KOPT-K1 (cell line): ENCODE measurements around the gene TRPV5.

ENCODE experiments used
- H3K27ac ChIP-seq: fragments of 200-600 bp; sonication (generic); 2 replicates; pipeline ENCODE4 v1.5.1; 2016; ENCODE audit warnings: antibody characterized with exemption, mild to moderate bottlenecking, low read depth, low read length; ENCODE audit not compliant: poor library complexity, severe bottlenecking
- H3K36me3 ChIP-seq: fragments of 200-600 bp; sonication (generic); 2 replicates; pipeline ENCODE4 v1.5.1; 2017; ENCODE audit warnings: antibody characterized with exemption, mild to moderate bottlenecking, low read length, moderate library complexity; ENCODE audit not compliant: insufficient read depth
- H3K9me3 ChIP-seq: fragments of 200-600 bp; sonication (generic); 2 replicates; pipeline ENCODE4 v1.5.1; 2017; ENCODE audit warnings: antibody characterized with exemption, low read length, mild to moderate bottlenecking; ENCODE audit not compliant: insufficient read depth, poor library complexity, severe bottlenecking

The TRPV5 gene

DNA sequence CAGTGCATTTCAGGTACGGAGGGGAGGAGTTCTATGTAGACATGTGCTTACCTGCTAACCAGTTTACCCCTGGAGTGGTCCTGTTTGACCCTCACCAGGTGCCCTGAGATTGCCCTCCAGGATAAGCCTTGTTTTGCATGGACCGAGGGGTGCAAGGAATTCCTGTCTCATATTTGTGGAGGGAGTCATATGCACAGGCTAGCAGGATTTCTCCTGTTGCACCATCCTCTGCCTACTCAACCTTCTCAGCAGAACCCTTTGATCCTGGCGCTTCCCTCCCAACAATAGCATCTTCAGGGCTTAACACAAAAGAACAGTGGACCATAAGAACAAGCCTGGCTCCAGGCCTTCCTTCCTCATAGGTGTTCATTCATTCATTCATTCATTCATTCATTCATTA is 55.2 kb downstream of the TRPV5 start:
- H3K36me3 ChIP-seq, result peaks cover 12% of the 10 kb centered on the region; the same call in 1 of the 2 replicates
- H3K9me3 ChIP-seq, result no peaks in the 10 kb centered on the region
- no peak overlapping the region for H3K27ac ChIP-seq

DNA sequence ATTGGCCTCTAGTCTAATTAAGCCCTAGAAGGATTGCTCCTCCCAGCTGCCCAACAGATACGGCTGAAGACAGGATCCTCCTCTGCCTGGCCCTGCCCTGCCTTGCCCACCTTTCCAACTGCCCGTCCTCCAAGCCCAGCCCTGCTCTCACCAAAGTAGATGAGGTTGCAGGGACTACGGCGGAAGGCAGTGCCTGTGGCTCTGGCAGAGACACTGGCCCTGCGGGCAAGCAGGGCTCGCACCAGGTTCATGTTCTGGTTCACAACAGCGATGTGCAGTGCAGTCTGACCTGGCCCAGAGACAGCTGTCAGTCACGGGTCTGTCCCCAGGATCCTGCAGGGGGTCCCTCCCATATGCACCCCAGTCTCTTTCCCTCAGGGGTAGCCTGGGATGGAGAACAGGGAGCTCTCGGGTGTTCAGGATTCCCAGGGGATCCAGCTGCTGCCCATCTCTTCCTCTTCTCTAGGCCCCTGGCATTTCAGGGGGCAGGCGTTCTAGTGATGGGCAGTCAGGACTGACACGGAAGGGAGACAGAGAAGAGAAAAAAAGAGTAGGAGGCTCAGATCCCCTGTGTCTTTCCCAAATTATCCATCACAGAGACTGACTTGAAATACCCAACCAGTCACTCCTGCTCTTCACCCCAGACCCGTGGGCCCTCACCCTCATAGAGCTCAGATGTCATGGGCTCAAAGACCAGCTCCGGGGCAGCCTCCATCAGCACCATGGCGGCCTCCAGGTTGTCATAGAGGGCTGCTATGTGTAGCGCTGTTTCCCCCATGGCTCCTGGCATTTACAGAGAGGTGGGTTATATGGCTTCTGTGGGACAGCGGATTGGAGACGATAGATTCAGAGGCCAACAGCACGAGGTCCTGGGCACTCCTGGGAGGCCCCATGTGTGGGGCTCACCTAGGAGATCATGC is 56.3 kb downstream of the TRPV5 start:
- H3K36me3 ChIP-seq, result peaks cover 22% of the 10 kb centered on the region
- no peaks in the 10 kb centered on the region for H3K9me3 ChIP-seq
- H3K27ac ChIP-seq, result no peak overlapping the region

DNA sequence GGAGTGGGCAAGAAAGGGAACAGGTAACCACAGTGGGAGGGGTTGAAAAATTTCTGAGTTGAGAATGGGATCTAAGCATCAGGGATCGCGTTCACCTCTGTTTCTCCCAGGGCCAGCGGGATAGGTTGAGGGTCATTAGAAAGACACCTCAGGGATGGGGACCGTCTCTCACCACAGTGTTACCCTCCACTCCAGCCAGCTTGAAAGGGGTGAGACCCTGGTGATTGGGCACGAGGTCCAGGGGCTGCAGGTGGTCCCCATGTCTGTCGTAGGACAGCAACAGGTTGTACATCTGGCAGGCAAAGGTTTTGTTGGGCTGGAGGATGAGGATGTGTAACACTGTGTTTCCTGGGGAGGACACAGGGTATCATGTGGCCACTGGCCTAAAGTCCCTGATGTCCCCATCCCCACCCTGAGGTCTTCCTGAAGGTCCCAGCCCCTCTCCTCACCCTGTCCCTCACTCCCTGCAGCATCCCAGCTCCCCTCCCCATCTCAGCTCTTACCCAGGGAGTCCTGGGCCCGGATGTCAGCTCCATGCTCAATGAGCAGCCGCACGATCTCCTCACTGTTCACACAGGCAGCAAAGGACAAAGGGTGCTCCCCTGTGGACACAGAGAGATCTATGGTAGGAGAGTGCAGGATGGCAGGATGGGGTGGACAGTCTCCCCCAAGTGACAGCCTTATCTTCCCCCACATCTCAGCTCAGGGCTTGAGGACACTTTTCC is 57.1 kb downstream of the TRPV5 start:
- Histone ChIP-seq H3K9me3 (no peaks in the 10 kb centered on the region), H3K36me3 (peaks cover 31% of the 10 kb centered on the region), H3K27ac (no peak overlapping the region)

DNA sequence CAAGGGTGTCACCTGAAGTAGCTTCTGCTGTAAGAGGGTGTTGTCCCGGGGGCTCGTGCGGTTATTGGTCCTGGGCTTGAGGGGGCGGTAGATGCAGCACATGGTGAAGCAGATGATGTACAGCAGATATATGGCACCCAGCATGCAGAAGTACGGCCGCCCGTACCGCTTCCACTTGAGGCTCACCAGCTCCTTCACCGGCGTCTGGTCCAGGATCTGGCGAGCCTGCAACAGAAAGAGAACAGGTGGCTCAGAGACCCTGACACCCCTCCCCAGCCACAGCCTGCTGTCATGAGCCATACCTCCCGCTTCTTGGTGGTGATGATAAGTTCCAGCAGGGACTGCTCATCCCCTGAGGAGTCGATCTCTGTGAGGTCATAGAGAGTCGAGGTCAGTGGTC is 58.1 kb downstream of the TRPV5 start:
- Histone ChIP-seq H3K9me3 (no peaks in the 10 kb centered on the region), H3K36me3 (peaks cover 40% of the 10 kb centered on the region), H3K27ac (no peak overlapping the region)

DNA sequence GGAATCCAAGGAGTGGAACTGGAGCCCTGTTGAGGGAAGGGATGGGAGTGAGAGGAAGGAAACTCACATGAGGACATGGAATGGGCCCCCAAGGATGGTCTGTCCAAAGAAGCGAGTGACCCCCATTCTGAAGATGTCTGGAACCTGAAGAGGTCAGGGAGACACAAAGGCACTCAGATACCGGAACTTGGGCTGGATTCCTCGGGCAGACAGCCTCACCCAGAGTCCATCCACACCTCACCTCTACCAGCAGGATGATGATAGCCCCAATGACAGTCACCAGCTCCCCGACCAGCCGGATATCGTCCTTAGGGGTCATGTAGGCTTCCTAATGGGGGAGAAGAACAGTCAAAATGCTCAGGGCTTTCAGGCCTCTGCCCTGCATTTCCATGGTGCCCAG is 58.7 kb downstream of the TRPV5 start:
- H3K9me3 ChIP-seq, result no peaks in the 10 kb centered on the region
- H3K36me3 ChIP-seq, result peaks cover 46% of the 10 kb centered on the region
- no peak overlapping the region for H3K27ac ChIP-seq

DNA sequence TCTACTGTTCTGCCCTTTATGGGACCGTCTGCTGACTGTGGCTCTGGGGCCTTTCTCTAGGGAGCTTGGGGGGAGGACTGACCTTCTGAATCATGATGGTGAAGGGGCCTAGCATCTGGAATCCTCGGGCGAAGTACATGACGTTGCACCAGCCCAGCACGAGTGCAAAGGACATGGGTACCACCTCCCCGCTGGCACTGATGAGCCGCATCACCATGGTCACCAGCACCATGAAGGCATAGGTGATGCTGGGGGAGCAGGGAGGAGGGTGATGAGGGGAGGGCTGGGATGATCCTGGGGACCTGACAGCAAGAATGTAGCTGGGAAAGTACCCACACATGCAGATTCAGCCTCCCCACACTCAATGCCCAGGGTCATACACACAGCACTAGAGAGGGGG is 59.1 kb downstream of the TRPV5 start:
- Histone ChIP-seq H3K36me3 (peaks cover 51% of the 10 kb centered on the region), H3K27ac (no peak overlapping the region), H3K9me3 (no peaks in the 10 kb centered on the region)

DNA sequence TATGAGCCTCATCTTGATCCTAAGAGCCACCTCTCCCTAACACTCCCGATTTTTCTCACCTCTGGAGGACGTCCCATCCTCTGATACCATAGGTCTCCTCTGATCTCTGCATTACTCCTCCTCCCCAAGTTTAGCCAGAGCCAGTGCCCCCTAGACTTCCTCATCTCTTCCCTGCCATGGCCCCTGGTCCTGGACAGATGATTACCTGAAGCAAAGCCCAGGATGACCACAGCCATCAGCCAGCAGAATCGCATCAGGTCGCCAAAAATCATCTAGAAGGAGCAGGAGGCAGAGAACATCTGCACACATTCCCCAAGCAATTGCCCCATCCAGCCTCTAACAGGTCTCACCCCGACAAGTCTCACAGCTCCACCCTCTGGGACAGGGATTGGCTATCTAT is 59.7 kb downstream of the TRPV5 start:
- no peaks in the 10 kb centered on the region for H3K9me3 ChIP-seq
- H3K36me3 ChIP-seq, result peaks cover 56% of the 10 kb centered on the region
- H3K27ac ChIP-seq, result no peak overlapping the region

DNA sequence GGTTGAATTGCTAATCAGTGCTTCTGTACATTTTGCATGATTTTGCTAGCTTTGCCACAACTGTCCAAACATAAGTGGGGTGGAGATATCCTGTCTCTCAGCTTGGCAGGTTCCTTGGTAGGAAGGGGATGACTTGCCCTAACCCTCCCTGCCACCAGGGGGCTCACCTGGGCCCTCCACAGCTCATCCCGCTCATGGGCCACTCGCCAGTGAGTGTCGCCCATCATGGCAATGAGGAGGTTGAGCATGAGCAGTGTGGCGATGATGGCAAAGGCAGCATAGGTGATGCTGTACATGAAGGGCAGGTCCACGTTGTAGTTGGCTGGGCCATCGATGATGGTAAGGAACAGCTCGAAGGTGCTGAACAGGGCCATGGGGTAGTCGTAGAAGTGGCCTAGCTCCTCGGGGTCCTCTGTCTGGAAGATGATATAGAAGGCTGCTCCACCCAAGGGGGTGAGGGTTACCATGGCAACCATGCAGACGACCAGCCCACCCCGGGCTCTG is 60.2 kb downstream of the TRPV5 start:
- Histone ChIP-seq H3K9me3 (no peaks in the 10 kb centered on the region), H3K36me3 (peaks cover 61% of the 10 kb centered on the region), H3K27ac (no peak overlapping the region)

DNA sequence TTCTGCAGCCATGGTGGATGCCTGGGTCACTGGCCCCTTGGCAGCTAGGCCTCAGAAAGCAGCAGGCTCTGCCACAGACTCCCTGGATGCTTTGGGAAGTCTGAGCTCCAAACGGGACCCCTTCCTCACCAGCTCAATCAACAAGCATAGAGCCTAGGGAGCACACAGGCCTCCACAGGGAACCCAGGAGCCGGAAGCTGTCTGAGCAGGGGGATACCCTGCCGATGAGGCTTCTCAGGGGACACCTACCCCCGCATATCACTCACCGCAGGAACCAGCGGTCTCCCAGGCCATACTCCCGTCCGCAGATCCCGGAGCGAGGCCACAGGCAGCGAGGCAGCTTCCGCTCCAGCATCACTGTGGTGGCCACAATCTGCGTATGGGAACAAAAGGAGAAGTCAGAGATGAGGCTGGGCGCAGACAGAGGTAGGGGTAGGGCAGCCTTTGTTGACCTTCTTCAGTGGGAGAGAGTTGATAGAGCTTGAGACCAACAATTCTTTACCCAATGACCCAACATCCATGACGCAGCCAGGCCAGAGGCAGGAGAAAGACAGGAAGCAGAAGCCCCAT is 61.4 kb downstream of the TRPV5 start:
- Histone ChIP-seq H3K9me3 (no peaks in the 10 kb centered on the region), H3K27ac (no peak overlapping the region)

DNA sequence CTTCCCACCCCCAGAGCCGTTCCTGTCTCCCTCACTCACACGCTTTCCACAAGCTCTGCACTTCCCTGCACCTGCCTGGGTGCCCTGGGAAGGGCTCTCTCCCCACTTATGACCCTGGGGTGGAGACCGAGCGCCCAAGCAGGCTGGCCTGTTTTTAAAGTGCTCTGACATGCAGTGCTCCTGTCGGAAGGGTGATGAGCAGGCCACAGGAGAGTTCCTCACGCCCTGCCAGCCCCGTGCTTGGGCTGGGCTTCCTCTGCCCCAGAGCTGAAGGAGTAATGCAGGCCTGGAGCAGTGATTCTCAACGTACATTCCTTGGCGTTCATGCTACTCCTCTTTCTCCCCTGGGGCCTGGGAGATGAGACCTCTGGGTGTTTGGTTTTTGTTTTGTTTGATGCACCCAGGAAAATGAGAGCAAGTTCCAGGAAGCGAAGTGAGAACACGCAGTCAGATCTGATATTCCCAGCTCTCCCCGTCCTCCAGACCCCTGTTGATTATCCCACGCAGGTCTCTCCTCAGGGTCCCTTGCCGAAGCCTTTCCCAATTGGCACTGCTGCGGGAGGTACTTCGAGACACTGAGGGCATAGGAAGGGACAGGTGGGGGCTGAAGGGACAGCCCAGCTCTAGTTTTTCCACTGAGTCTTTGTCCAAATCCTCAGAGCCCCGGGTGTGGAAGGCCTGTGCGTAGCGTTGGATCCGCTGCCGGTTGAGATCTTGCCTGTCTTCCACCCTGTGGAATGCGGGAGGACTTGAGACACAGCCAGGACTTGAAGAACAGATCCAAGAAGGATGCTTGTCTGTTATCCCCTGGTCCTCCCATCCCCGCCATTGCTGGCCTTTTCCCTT is 62.1 kb downstream of the TRPV5 start:
- Histone ChIP-seq H3K36me3 (peaks cover 80% of the 10 kb centered on the region), H3K9me3 (no peaks in the 10 kb centered on the region), H3K27ac (no peak overlapping the region)

More for the DNA sequence above, 61.4 kb downstream of the TRPV5 start:
- H3K36me3 ChIP-seq, result peaks cover 73% of the 10 kb centered on the region

DNA sequence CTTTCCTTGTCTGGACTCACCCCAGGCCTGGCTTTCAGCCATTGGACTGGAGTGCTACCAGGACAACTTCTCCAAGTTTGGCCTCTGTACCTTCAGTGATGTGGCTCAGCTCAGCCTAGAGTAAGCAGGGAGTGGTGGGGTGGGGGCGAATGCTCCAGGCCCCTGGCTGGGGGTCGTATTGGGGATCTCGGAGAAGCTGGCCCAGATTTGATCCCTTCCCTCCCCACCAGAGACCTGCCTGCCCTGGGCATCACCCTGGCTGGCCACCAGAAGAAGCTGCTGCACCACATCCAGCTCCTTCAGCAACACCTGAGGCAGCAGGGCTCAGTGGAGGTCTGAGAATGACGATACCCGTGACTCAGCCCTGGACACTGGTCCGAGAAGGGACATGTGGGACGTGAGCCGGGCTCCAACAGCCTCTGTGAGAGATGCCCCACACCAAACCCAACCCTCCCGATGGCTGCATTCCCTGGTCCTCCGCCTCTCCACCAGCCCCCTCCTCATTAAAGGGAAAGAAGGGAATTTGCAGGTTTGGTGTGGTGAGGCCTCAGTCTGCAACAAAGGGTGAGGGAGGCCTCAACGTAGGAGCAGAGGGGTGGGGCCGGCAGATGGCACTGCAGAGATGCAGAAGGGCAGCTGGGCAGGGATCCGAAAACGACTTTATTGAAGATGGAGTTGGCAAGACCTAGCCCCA is 62.8 kb downstream of the TRPV5 start:
- H3K9me3 ChIP-seq, result no peaks in the 10 kb centered on the region
- peaks cover 88% of the 10 kb centered on the region for H3K36me3 ChIP-seq
- H3K27ac ChIP-seq, result no peak overlapping the region

DNA sequence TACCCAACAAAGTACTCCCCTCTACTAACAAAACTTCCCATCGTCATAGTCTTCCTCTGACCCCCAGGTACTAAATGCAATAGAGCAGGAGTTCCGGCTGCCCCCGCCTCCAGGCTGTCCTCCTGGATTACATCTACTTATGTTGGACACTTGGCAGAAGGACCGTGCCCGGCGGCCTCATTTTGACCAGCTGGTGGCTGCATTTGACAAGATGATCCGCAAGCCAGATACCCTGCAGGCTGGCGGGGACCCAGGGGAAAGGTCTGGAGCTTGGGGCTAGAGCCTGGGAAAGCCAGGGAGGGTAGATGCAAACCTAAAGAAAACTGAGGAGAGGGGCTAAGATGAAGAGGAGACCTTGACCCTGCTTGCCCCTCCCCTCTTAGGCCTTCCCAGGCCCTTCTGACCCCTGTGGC is 63.4 kb downstream of the TRPV5 start:
- Histone ChIP-seq H3K36me3 (peaks cover 93% of the 10 kb centered on the region), H3K27ac (no peak overlapping the region), H3K9me3 (no peaks in the 10 kb centered on the region)

DNA sequence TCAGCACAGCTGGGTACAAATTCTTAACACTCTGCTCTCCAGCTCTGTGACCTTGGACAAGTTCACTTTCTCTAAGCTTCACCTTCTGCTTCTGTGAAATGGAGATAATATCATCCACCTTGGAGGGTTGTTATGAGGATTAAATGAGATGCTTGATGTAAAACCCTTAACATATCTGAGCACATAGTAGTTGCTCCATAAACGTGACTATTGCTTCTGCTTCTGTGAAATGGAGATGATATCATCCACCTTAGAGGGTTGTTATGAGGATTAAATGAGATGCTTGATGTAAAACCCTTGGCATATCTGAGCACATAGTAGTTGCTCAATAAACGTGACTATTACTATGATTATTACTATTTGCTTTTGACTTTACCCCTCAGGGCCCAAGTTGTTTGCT is 64.1 kb downstream of the TRPV5 start:
- H3K36me3 ChIP-seq, result peaks cover 98% of the 10 kb centered on the region

DNA sequence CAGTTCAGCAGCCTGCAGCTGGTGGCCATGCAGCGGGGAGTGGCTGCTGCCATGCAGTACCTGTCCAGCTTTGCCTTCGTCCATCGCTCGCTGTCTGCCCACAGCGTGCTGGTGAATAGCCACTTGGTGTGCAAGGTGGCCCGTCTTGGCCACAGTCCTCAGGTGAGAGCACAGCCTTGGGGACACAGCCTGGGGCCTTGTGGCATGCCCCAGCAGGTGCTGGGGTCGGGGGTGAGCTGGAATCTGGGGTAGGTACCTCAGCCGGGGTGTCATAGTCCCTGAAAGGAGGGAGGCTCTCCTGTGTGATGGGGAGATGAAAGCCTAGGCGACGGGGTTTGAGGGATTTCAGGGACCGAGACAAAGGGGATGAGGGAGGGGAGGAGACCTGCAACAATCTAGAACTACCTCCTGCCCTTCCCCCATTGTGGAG is 64.5 kb downstream of the TRPV5 start:
- no peak overlapping the region for H3K27ac ChIP-seq
- H3K36me3 ChIP-seq, result peaks cover 98% of the 10 kb centered on the region
- no peaks in the 10 kb centered on the region for H3K9me3 ChIP-seq

More for the DNA sequence above, 64.1 kb downstream of the TRPV5 start:
- Histone ChIP-seq H3K27ac (no peak overlapping the region), H3K9me3 (no peaks in the 10 kb centered on the region)
